G401 (cell line): ENCODE measurements around the gene RALB. TPM values are rescaled to one million over a fixed set of nuclear protein-coding genes. Genes with fewer than 3 reads are reported as not detected.

Experiments used
- DNase-seq: peaks from one replicate; pipeline ENCODE4 v3.0.0-alpha.2; 2015; ENCODE audit warnings: low spot score
- in situ Hi-C: cut with HindIII; loops from 2 replicates; pipeline ENCODE4 v1.10.0; 2016; ENCODE audit warnings: low sequenced_read_pairs, mixed read lengths
- total RNA-seq: library from RNA; depleted of rRNA; stranded (reverse); fragments of >200 nt; shearing (Covaris generic); gene quantifications from 2 replicates; pipeline ENCODE4 v1.2.3, GENCODE V29; 2014

Gene RALB
- total RNA-seq, 1 experiment from 2014 or later = 71.8 TPM

DNA sequence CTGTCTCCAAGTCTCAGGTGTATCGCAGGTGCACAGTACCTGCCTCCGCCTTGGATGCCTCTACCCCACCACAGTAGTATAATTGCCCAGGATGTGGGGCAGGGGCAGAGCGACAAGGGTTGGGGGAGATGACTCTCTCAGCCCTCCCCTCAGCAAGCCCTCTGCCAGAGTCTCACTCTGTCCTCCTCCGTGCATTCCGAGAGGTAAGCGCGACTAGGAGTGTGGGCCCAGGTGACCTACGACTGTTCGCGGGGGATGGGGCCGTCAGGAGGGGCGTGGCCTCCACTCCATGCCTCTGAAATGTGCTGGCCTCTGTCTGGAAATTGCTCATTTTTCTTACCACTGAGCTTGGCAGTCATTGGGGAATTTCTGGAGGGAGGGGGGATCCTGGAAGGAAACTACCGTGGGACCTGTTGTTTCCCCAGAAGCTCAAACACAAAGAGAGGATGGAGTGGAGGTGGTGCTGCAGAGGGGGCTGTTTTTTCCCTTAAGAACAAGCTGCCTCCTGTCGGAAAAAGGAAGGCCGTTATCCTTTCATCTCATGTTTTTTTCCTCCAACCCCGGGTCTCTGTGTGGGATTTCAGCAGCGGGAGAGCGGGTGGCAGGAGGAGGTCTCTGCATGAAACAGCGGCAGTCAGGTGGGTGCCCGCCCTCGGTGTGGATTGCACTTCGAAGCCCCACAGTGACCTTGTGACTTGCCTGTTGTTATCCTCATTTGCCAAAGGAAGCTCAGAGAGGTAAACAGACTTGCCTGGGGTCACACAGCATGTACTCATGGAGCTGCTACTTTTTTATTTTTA is 13.0 kb upstream of the RALB start:
- no peak for DNase-seq
- in situ Hi-C loops = no loop called here

DNA sequence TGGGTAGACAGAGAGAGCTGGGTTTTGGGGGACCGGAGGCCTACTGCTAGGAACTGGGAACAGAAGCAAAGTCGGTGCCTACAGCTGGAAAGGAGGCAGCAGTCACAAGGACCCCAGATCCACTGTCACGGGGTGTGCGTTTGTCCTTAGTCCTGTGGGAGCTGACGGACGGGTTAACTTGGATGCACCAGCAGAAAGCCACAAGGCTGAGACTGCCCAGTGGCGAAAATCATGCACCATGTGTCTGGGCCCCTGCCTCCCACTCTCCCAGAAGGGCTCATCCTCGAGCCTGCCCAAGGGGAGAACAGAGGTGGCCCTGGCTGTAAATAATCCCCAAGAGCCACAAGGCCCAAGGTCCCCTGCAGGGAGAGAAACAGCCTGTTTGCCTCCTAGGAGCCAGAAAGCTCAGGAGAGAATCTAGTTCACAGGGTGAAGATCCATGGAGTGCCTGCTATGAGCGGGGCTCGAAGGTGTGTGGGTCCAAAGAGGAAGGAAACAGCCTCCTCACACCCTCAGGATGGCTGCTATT is 11.7 kb upstream of the RALB start:
- in situ Hi-C loops = no loop called here
- no peak for DNase-seq

DNA sequence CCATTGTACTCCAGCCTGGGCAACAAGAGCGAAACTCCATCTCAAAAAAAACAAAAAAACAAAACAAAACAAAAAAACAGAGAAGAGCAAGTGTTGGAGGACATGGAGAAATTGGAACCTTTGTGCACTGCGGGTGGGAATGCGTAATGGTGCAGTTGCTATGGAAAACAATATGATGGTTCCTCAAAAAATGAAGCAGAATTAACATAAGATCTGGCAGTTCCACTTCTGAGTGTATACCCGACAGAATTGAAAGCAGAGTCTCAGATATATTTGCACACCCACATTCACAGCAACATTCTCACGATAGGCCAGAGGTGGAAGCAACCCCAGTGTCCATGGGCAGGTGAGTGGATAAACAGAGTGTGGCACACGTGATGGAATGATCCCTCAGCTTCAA is 11.0 kb upstream of the RALB start:
- DNase-seq = no peak
- in situ Hi-C loops = no loop called here

DNA sequence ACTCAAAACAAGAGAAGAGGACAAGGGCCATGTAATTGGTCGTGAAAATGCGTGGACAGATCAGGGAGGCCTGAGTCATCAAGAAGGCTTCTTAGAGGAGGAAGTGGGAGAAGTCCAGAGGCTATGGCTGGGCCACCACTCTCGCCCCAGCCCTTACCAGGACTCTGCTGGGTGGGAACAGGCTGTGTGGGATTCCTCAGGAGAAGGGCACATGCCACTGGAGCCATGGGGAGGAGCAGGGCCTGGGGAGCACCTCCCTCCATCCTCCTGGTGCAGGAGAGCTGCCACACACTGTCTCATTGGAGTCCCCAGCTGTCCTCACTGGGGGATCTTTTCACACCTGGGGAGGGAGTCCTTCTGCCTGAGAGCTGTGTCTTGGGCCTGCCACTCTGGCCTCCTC is 9.4 kb upstream of the RALB start:
- DNase-seq = no peak
- in situ Hi-C loops = no loop called here

DNA sequence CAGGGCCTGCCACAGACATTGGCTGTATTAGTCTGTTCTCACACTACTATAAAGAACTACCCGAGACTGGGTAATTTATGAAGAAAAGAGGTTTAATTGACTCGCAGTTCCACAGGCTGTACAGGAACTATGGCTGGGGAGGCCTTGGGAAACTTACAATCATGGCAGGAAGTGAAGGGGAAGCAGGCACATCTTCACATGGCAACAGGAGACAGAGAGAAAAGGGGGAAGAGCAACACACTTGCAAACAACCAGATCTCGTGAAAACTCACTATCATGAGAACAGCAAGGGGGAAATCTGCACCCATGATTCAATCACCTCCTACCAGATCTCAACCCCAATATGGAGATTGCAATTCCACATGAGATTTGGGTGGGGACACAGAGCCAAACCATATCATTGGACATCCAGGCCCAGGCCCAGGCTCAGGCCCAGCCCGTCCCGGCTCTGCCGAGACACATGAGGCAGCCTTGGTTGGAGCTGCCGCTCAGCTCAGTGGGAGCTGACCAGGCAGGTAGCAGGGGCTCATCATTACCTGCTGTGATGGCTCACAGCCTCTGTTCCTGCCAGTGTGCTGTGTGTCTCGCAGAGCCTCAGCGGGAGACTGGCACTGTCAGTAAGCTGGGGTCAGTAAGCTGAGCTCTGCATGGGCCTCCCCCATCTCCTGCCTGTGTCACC is 8.6 kb upstream of the RALB start:
- DNase-seq = no peak
- in situ Hi-C loops = no loop called here

DNA sequence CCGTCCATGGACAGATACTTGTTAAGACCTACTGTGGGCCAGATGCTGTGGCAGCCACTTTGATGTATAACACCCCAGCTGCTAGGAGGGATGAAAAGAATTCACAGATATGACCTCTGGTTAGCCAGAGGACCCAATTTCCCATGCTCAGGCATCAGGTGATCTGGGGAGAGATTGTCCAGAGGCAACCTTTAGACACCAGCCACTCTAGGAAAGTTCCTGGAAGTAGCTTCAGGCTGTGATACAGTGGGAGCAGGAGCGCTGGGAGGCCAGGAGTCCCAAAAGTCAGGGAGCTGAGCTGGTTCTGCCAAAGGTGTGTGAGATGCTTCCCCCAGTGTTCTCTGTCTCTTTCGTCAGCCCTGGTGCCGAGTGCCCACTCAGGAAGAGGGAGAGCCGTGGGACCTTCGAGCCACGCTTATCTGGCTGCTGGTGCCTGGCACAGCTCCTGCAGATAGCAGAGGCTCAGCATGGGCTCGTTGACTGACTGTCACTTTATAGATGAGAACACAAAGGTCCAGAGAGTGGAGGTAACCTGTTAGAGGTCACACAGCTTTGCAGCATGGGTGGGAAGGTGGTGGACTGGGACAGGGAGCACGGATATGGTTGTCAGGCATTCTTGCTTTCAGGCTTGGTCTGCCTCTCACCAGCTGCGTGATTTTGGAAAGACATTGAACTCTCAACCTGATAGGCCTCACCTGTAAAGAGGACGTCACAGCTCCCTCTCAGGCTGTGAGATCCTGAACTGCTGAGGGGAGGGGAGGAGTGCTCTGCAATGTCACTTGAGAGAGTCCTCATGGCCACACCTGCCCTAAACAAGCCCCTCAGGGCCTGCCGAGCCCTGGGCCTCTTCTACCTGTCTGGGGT is 7.8 kb upstream of the RALB start:
- no peak for DNase-seq
- in situ Hi-C loops = no loop called here

DNA sequence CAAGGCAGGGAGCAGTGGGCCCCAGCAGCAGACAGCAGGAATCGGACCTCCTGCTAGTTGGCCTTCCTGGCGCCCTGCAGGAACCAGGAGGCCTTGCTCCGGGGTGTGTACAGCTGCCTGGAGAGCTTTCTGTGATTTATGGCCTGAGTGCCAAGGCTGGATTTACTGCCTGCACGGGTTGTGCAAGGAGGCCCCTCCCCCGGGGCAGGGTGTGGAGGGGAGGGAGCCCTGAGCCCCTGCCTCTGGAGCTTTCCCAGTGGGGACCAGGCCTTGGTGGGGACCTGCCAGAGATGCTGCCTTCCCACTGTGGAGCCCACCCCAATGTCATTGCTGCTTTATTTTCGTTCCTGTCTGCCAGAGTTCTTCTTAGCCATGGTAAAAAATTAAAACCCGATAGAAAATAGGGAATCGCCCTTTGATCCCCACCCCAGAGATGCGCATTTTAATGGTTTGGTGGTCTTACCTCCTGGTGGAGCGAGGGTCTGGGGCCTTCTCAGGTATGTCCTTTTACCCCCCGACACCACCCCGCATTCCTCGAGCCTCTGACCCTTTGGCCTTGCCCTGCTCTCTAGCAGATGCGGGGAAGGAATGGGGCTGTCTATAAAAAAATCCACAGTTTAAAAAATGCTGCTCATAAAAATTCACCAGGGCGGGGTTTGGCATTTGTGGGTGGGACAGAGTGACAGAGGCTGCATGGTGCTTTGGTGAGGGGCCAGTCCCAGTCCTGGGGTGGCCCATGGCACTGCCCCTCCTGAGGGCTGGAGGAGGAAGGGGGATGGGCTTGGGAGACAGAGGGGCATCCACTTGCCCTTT is 6.9 kb upstream of the RALB start:
- DNase-seq = no peak
- in situ Hi-C loops = no loop called here

DNA sequence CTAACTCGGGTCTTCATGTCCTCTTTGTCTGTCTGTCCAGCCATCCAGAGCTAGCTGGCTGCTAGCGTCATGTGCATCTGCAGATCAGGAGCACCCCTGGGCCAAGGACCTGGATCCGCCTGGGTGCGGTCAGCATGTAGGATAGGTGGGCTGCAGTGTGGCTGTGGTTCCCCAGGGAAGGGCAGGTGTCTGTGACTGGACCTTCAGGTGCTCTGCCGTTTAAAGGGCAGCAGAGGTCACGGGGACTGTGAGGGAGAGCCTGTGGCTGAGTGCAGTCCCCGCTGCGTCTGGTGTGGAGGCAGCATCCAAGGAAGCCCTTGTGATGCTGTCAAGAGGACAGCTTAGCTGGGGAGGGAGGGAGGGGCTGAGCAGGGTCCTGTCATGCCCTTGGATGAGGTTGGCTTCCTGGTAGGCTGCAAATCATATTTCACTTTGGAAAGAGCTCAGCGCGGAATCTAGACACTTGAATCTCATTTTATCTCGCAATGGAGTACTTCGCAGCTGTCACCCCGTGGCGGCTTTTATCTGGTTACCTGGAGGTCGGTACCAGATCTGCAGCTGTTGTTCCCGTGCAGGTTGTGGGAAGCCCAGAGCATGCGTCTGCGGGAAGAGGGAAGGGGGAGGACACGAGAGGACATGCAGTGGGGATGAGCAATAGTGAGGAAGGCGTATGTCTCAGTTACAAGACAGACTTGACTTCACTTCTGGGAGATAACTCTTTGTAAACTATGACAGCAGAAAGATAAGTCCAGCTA is 5.9 kb upstream of the RALB start:
- in situ Hi-C loops = no loop called here
- no peak for DNase-seq

DNA sequence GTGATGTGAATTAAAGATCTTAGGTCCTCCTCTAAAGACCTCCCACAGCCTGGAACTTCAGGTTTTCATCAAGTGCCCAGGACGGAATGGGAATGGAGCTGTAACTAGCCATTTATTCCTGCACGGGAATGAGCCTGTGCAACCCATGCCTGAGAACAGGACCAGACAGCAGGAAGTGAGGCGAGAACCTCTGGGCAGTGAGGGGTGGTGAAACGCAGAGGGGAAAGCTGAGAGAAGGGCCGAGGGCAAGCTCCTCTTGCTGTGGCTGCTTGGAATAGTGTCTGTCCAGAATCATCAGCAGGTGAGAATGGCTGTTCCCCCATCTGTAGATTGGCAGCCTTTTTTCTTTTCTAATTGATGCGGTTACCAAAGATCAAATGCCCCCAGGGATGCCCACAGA is 4.8 kb upstream of the RALB start:
- in situ Hi-C loops = no loop called here

DNA sequence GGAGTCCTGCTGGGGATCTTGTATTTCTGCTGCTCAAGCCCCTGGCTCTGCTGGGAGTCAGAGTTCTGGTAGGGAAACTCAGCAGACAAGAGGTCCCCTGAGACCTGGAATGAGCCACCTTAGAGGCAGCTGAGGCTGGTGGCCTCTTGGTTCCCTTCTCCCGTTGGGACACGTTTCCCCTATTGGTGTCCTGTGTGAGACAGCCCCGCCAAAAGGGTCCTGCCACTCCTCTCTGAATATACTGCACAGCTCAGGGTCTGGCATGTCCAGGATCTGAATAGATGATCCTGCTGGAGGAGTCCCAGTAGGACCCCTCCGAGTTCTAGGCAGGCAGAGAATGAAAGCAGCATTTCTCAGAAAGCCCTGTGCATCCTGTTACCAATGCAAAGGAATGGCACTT is 2.0 kb upstream of the RALB start:
- in situ Hi-C loops = no loop called here
- DNase-seq = no peak

More for the DNA sequence above, 4.8 kb upstream of the RALB start:
- DNase-seq = no peak

DNA sequence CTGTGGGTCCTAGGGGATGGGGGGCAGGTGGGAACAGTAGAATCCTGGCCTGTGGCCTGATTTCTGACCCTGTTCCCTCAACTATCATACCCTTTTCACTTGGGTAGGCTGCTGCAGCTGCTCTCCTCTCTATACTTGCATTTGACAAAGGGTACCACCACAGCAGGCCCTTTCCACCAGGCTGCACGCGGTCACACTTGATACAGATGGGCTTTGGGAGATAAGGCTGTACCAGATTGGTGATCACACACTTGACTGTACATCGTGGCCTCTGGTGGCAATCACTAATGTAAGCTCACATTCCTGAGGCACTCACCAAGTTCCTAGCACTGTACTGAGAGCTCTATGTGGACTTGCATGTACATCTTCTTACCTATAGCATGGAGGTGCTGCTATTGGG is 1.6 kb upstream of the RALB start:
- DNase-seq = no peak
- in situ Hi-C loops = no loop called here

DNA sequence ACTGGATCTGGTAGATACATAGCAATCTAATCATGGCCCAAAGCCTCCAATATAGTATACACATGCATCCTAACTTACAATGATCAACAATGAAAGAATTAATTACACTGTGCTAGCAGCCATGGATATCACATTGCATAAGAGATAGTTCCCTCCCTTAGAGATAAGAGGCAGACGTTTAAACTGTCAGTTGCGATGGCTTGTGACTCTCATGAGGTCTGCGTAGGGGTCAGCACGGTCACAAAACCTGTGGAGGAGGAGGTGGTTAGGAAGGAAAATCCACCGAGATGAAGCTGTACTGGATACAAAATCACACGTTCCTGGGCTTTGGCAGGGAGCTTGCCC is 800 bp upstream of the RALB start:
- in situ Hi-C loops = no loop called here
- DNase-seq = peak; percentile 35

DNA sequence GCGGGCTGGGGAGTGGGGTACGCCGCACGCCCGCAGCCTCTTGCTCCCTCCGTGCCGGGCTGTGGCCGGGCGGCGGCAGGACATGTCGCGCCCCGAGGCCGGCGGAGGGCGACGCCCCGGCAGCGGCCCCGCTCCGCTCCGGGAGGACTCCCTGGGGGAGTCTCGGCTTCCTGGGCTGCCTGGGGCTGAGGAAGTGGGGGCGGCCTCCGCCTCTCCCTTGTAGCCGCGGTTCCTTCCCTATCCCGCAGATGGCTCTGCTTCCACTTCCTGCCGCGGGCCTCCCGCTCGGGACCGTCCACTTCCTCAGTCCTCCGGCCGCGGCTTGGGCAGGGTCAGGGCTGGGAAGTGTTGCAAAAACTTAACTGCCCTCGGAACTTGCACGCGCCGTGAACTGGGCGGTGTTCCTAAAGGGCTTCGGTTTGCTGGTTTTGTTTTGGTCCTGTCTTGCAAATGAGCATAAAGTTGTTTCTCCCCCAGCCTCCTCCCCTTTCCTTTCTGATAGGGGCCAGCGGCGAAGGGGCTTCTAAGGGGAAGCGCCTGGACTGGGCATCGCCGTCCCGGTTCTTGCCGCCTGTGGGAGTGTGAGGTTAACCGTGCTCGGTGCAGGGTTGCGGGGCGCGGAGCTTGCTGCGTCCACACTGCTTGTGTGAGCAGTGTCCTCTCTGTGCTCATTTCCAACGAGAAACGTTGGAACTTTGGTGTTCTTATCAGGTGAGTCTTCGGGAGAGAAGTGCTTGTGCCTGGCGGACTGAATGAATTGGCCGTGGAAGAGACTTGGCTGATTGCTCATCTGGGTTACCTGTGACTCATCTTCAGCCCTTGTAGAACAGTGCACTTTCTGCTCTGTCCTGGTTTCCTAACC is 600 bp downstream of the RALB start:
- in situ Hi-C loops = no loop called here
- peak; percentile 71 for DNase-seq

DNA sequence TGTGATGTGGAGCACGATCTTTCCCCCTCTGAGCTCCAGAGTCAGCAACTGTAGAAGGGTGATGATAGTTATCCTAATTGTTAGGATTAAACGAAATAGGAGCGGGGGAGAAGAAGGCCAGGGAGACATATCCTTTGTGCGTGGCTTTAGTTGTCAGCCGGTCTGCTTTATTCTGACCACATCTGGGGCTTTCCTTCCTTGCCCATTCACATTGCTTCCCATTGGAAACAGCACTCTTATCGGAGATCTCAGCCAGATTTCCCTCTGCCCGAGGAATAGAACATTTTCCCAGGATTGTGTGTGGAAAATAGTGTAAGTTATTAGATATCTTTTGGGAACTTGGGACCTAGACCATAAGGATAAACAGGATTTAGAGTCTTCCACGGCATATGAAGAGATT is 1.5 kb downstream of the RALB start:
- in situ Hi-C loops = no loop called here
- no peak for DNase-seq

DNA sequence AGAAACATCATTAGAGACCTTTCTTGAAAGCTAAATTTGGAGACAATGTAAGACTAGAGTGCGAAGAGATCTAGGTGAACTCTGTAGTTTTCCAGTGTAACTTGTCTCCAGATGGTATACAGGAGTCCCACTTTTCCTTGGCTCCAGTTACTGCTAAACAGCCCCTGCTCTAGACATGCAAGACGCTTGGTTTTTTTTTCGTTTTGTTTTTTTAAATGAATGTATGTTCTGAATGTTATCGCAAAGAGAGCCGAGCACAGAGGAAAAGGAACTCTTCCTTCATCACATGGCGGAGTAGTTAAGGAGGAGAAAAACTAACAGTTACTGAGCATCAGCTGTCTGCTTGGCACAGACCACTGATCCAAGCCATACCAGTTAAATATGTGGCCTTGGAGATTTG is 2.4 kb downstream of the RALB start:
- in situ Hi-C loops = no loop called here
- DNase-seq = no peak

DNA sequence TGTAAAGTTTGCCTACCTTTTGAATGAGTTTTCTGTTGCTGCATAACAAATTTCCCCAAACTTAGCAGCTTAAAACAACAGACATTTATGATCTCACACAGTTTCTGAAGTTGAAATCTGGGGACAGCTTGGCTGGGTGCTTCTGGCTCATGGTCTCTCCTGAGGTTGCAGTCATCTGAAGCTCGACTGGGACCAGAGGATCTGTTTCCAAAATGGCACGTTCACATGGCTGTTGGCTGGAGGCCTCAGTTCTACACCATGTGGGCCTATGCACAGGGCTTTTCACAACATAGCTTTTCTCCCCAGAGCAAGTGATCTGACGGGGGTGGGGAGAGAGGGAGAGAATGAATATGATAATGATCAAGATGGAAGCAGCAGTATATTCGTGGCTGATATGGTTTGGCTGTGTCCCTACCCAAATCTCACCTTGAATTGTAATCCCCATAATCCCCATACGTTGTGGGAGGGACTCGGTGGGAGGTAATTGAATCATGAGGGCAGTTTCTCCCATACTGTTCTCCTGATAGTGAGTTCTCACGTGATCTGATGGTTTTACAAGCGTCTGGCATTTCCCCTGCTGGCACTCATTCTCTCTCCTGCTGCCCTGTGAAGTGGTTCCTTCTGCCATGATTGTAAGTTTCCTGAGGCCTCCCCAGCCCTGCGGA is 3.5 kb downstream of the RALB start:
- in situ Hi-C loops = no loop called here
- no peak for DNase-seq

DNA sequence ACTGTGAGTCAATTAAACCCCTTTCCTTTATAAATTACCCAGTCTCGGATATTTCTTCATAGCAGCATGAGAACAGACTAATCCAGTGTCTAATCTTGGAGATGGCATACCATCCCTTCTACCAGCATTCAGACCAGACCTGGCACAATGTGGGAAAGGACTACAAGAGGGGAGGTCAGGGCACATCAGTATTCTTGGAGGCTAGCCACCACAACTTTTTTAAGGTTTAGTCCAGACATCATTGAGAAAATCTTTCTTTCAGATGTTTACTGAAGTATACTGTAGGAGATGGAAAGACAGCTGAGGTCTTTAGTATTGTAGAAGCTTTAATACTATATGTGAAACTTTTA is 4.0 kb downstream of the RALB start:
- DNase-seq = no peak
- in situ Hi-C loops = no loop called here
